ENCODE measurements around the gene CLASP1. TPM values are rescaled to one million over a fixed set of nuclear protein-coding genes. Genes with fewer than 3 reads are reported as not detected.

The CLASP1 gene
- total RNA-seq, 2 experiments from 2014 or later, result 33.8 to 72.4 TPM

DNA sequence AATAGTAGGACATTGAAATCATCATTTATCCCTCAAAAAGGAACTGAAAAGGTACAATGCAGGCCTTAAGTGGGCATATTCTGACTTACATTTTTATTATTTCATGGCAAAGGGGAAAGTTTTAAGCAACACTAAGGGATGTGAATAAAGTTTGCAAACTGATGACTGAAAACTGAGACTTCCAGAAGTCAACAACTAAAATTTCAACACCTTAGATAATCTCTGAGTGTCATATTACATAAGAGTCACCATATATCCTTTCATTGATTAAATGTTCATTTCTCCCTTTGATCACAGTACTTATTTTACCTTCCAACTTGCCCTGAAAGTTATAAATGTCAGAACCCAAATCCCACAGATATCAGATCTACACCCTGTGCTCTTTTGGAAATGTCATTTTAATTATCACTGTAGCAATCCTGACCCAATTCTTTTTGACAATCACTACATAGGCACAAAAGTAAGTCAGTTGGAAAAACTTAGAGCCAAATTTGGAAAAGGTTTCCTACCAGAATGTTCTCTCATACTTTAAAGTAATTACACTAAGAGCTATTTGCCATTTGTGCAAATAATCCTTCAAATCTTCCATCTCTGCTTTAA, 163.0 kb downstream of the CLASP1 start:
- BruUV-seq (replicated peaks), result no TSS peak
- intact Hi-C loops (cut with micrococcal nuclease; ENCODE audit: unreplicated experiment), result no loop called here
- no peak for DNase-seq (ENCODE audit: low spot score)
- CTCF ChIA-PET (ENCODE audit: unreplicated experiment), result interaction anchor here (0.5 kb wide), 1 partner anchor 19 kb away, joined by 3 read pairs; no protein-coding TSS in a partner anchor
- H3K4me3 ChIP-seq (ENCODE audit: low read depth, low read length, poor library complexity, severe bottlenecking), result no peak overlapping the region
- H3K9me3 ChIP-seq (ENCODE audit: low read length), result no peaks in the 10 kb centered on the region
- POLR2A ChIA-PET, result interaction anchor here (0.6 to 0.8 kb wide), 2 partner anchors 10 to 301 kb away, joined by 3 to 5 read pairs; no protein-coding TSS in a partner anchor
- H3K4me1 ChIP-seq (ENCODE audit: insufficient read depth, low read length, poor library complexity, severe bottlenecking), result peaks cover 8% of the 10 kb centered on the region
- TF ChIP-seq, protein P1, sequence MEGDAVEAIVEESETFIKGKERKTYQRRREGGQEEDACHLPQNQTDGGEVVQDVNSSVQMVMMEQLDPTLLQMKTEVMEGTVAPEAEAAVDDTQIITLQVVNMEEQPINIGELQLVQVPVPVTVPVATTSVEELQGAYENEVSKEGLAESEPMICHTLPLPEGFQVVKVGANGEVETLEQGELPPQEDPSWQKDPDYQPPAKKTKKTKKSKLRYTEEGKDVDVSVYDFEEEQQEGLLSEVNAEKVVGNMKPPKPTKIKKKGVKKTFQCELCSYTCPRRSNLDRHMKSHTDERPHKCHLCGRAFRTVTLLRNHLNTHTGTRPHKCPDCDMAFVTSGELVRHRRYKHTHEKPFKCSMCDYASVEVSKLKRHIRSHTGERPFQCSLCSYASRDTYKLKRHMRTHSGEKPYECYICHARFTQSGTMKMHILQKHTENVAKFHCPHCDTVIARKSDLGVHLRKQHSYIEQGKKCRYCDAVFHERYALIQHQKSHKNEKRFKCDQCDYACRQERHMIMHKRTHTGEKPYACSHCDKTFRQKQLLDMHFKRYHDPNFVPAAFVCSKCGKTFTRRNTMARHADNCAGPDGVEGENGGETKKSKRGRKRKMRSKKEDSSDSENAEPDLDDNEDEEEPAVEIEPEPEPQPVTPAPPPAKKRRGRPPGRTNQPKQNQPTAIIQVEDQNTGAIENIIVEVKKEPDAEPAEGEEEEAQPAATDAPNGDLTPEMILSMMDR (conservative IDR thresholded peaks at IDR 0.05; ENCODE audit: low read length), result no peak
- TF ChIP-seq EZH2phosphoT487 (IDR thresholded peaks at IDR 0.05; ENCODE audit: borderline replicate concordance, low read depth, low read length), result no peak
- H3K4me2 ChIP-seq (ENCODE audit: low read length), result no peak overlapping the region
- H3K9me2 ChIP-seq (ENCODE audit: insufficient read depth, low read length), result no peaks in the 10 kb centered on the region
- H3K79me2 ChIP-seq (ENCODE audit: insufficient read depth, low read depth, low read length), result 0 out of 2 replicates have a peak, but pooled peaks cover 2% of the 10 kb centered on the region
- 0 out of 2 replicates have a peak, but pooled peaks cover 8% of the 10 kb centered on the region for H4K20me1 ChIP-seq (ENCODE audit: insufficient read depth, low read length)
- H2AFZ ChIP-seq (ENCODE audit: low read length), result no peak overlapping the region
- peaks cover 8% of the 10 kb centered on the region; the same call in 1 of the 2 replicates for H3K36me3 ChIP-seq (ENCODE audit: insufficient read depth, low read length)
- H3K27ac ChIP-seq (ENCODE audit: low read depth, low read length, poor library complexity, severe bottlenecking), result no peak overlapping the region

GRCh38 chr2:121485039-121485438, 164.2 kb downstream of the CLASP1 start:
- CTCF ChIA-PET (ENCODE audit: unreplicated experiment), result no interaction called here
- Histone ChIP-seq H3K27ac (ENCODE audit: low read depth, low read length, poor library complexity, severe bottlenecking) (no peak overlapping the region), H3K36me3 (ENCODE audit: insufficient read depth, low read length) (peaks cover 8% of the 10 kb centered on the region; the same call in 1 of the 2 replicates), H2AFZ (ENCODE audit: low read length) (no peak overlapping the region), H3K9me2 (ENCODE audit: insufficient read depth, low read length) (no peaks in the 10 kb centered on the region), H3K4me2 (ENCODE audit: low read length) (no peak overlapping the region), H3K4me3 (ENCODE audit: low read depth, low read length, poor library complexity, severe bottlenecking) (no peak overlapping the region), H3K79me2 (ENCODE audit: insufficient read depth, low read depth, low read length) (no peaks in the 10 kb centered on the region), H4K20me1 (ENCODE audit: insufficient read depth, low read length) (no peaks in the 10 kb centered on the region), H3K9me3 (ENCODE audit: low read length) (no peaks in the 10 kb centered on the region), H3K4me1 (ENCODE audit: insufficient read depth, low read length, poor library complexity, severe bottlenecking) (peaks cover 8% of the 10 kb centered on the region)
- DNase-seq (ENCODE audit: low spot score), result no peak
- no TSS peak for BruUV-seq (replicated peaks)
- POLR2A ChIA-PET, result interaction anchor here (1.3 kb wide), 1 partner anchor 10 kb away, joined by 3 read pairs; no protein-coding TSS in a partner anchor
- intact Hi-C loops (cut with micrococcal nuclease; ENCODE audit: unreplicated experiment), result no loop called here
- TF ChIP-seq, protein P1 (conservative IDR thresholded peaks at IDR 0.05; ENCODE audit: low read length), result no peak
- no peak for TF ChIP-seq EZH2phosphoT487 (IDR thresholded peaks at IDR 0.05; ENCODE audit: borderline replicate concordance, low read depth, low read length)

GRCh38 chr2:121483846-121484245, 165.4 kb downstream of the CLASP1 start:
- Histone ChIP-seq H3K27ac (ENCODE audit: low read depth, low read length, poor library complexity, severe bottlenecking) (no peak overlapping the region), H3K9me2 (ENCODE audit: insufficient read depth, low read length) (no peaks in the 10 kb centered on the region), H3K4me3 (ENCODE audit: low read depth, low read length, poor library complexity, severe bottlenecking) (no peak overlapping the region), H3K36me3 (ENCODE audit: insufficient read depth, low read length) (peaks cover 8% of the 10 kb centered on the region; the same call in 1 of the 2 replicates), H3K9me3 (ENCODE audit: low read length) (no peaks in the 10 kb centered on the region), H3K79me2 (ENCODE audit: insufficient read depth, low read depth, low read length) (no peaks in the 10 kb centered on the region), H4K20me1 (ENCODE audit: insufficient read depth, low read length) (no peaks in the 10 kb centered on the region), H2AFZ (ENCODE audit: low read length) (no peak overlapping the region), H3K4me2 (ENCODE audit: low read length) (no peak overlapping the region), H3K4me1 (ENCODE audit: insufficient read depth, low read length, poor library complexity, severe bottlenecking) (peaks cover 8% of the 10 kb centered on the region)
- BruUV-seq (replicated peaks), result no TSS peak
- intact Hi-C loops (cut with micrococcal nuclease; ENCODE audit: unreplicated experiment), result no loop called here
- TF ChIP-seq, protein P1 (conservative IDR thresholded peaks at IDR 0.05; ENCODE audit: low read length), result no peak
- no peak for TF ChIP-seq EZH2phosphoT487 (IDR thresholded peaks at IDR 0.05; ENCODE audit: borderline replicate concordance, low read depth, low read length)
- DNase-seq (ENCODE audit: low spot score), result no peak
- CTCF ChIA-PET (ENCODE audit: unreplicated experiment), result interaction anchor here (0.6 kb wide), 1 partner anchor 617 kb away, joined by 3 read pairs; no protein-coding TSS in a partner anchor
- POLR2A ChIA-PET, result interaction anchor here (0.6 to 1.3 kb wide), 2 partner anchors 9 to 10 kb away, joined by 3 read pairs; no protein-coding TSS in a partner anchor
